GM12873 (cell line): ENCODE data around the gene SNCG.

Experiments
- CTCF ChIP-seq: IDR thresholded peaks from 2 replicates; pipeline ENCODE4 v1.5.1; 2012; ENCODE audit warnings: low read depth, mild to moderate bottlenecking, moderate library complexity, low read length, control low read depth; ENCODE audit not compliant: insufficient read depth; ENCODE audit errors: missing control alignments

SNCG gene

GRCh38 chr10:86956195-86956847, 2.1 kb upstream of the SNCG start:
- TF ChIP-seq CTCF: no peak

- TF ChIP-seq CTCF: no peak
Measured at GRCh38 chr10:86956848-86957448, 1.5 kb upstream of the SNCG start.

- TF ChIP-seq CTCF: no peak
Measured at GRCh38 chr10:86957471-86958115, 806 bp upstream of the SNCG start, which contains the start of gene MMRN2. TSS of gene MMRN2 (minus strand) at chr10:86957615. CDS start at chr10:86957541, 74 bp downstream.

GRCh38 chr10:86958901-86959736, 720 bp downstream of the SNCG start:
- no peak for TF ChIP-seq CTCF

GRCh38 chr10:86959737-86960002, 1.3 kb downstream of the SNCG start:
- TF ChIP-seq CTCF: no peak

GRCh38 chr10:86960003-86960862, 1.8 kb downstream of the SNCG start:
- TF ChIP-seq CTCF: peak; percentile 100
